HG02973 (cell line): ENCODE data around the gene USP9X.
"Not testable (repeated sequence)": the region's sequence is repeated elsewhere in the genome, so short reads cannot be mapped to it uniquely, and the experiment has no call there.

Experiments used
- ATAC-seq: cut with Tn5 transposase; IDR thresholded peaks from one replicate; pipeline ENCODE4 v1.9.1; 2021; ENCODE audit warnings: moderate library complexity; ENCODE audit not compliant: unreplicated experiment

USP9X gene

DNA sequence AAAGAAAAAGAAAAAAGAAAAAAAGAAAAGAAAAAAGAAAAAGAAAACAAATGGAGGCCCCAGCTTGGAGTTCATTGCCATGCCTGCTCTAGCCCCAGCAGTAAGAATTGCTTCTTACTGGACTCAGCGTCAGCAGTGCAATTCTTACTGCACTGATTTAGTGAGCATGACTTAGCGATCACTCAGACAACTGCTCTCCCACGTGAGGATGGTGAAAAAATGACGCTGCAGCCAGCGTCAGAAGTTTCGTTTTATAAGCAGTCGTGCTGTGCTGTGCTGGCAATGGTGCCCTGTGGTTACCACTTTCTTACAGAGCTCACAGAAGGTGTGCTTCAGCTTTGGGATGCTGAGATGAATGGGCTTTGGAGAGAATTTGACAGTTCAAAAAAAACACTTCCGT, 180.4 kb downstream of the USP9X start:
- ATAC-seq: no peak

DNA sequence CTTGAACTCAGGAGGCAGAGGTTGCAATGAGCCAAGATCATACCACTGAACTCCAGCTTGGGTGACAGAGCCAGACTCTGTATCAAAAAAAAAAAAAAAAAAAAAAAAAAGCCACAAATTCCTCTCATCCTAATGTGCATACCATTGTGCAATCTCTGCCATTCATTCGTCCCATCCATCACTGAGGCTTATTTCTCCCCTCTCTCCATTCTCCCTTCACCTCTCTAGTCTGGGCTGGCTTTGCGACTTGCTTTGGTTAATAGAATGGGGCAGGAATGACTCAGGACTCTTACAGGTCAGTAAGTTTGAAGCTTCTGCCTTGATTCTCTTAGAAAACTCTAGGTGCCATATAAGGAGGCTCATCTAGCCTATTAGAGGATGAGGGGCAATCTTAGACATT, 188.4 kb downstream of the USP9X start:
- ATAC-seq: no peak

DNA sequence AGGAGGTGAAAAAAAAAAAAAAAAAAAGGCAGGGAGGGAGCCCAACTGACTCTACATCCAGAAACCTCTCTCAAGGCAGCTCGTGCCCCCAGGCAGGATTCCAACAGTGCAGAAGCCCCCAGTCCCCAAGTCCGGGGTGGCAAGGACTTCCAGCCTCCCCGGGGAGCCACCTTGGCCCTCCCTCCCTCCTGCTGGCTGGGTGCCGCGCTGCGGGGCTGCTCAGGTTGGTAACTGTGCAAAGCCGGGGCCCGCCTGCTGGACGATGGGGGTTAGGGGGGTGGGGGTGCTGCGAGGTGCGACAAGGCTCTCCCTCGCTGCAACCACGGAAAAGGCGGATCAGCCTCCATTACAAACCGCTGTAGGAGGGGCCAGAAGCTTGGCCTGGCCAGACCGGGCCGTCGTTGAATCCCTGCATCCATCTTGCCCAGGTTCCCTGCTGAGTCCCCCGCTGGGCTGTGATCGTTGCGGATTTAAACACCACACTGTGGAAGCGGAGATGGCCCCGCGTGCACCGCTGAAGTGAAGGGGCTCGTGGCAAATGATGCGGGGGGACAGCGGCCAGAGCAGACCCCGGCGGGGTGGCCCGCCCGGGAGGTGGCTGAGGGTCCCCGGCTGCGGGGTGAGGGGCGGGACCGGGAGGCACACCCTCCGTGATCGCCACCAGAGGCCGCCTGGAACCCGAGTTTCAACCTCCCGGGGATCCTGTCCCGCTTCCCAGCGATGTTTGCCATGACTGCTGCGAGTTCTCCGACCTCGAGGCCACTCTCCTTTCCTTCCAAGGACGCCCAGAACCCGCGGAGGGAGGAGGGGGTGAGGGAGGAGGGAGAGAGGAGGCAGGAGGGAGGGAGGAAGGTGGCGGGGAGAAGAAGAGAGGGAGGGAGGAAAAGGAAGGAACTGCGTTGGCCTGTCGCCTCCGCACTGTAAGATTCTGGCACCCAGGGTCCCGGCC, 190.7 kb downstream of the USP9X start:
- no peak for ATAC-seq

DNA sequence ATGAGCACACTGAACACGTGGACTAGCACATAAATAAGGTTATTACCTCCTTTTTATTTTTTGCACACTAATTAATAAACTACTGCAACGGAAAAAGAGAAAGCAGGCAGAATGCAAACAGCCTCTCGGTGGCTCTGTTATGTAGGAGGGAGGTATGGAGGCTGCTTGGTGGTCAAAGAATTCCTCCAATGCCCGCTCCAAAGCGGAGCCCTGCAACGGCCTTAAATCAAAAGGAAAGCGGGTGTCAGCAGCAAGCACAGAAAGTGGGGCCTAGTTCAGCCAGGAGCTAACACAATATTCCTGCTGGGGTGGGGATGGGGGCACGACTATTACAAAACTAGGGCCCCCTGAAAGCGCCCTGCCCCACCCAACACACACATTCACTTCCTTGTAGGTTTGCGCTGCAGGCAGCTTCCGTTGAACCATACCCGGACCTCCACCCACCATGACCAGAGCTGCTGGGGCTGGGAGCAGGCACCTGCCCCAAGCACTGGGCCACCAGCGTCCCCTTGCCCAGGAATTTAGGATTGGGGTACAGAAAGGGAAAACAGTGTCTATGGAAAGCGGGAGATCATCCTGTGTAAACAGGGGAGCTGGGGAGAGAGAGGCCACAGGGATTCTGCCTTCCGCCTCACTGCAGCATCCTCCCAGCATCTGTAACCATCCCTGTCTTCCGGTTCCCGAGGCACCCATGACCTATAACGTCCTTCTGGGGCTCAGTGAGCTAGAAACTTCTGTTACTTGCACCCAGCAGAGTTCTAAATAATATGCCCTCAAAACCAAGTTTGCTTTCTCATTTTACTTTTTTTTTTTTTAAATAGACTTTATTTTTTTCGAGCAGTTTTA, 191.6 kb downstream of the USP9X start:
- ATAC-seq: no peak

DNA sequence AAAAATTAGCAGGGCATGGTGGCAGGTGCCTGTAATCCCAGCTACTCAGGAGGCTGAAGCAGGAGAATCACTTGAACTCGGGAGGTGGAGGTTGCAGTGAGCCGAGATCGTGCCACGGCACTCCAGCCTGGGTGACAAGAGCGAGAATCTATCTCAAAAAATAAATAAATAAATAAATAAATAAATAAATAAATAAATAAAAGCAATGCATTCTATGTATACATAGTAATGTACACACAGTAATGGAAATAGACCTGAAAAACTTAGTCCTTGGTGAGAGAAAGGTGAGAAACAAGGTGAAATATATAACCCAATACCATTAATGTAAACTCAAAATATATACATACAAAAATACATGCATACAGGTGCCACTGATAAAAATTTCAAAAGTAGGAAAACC, 197.1 kb downstream of the USP9X start:
- not testable (repeated sequence) for ATAC-seq

DNA sequence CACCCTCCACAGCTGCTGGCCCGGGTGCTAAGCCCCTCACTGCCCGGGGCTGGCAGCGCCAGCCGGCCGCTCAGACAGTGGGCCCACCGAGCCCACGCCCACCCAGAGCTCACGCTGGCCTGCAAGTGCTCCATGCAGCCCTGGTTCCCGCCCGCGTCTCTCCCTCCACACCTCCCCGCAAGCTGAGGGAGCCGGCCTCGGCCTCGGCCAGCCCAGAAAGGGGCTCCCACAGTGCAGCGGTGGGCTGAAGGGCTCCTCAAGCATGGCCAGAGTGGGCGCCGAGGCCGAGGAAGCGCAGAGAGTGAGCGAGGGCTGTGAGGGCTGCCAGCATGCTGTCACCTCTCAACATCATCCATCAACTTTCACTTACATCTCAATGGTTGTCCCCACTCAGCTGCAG, 200.7 kb downstream of the USP9X start:
- not testable (repeated sequence) for ATAC-seq
